K562 (cell line): ENCODE results near the gene COX20. TPM values are rescaled to one million over a fixed set of nuclear protein-coding genes. Genes with fewer than 3 reads are reported as not detected.

ENCODE experiments used
- ARNT ChIP-seq, 2 experiments: fragments of 450-650 bp; IDR thresholded peaks; 2 replicates each; pipeline ENCODE4 v1.6.1; 2016; ENCODE audit warnings: mild to moderate bottlenecking in 1 of 2
- ATF4 ChIP-seq: fragments of 450-650 bp; formaldehyde crosslinking; IDR thresholded peaks from 2 replicates; pipeline ENCODE4 v1.4.0; 2022; ENCODE audit warnings: mild to moderate bottlenecking, moderate library complexity
- BCL6 ChIP-seq: fragments of 250-450 bp; sonication (Bioruptor Pico); IDR thresholded peaks from 2 replicates; pipeline ENCODE4 v1.4.0; 2020
- C11orf30 ChIP-seq: fragments of 450-650 bp; IDR thresholded peaks from 2 replicates; pipeline ENCODE4 v1.6.1; 2016; ENCODE audit warnings: low read depth, mild to moderate bottlenecking
- CGGBP1 ChIP-seq: fragments of 250-450 bp; sonication (Bioruptor Pico); IDR thresholded peaks from 2 replicates; pipeline ENCODE4 v1.9.0; 2021; ENCODE audit warnings: mild to moderate bottlenecking
- ELF1 ChIP-seq: fragments of 200-800 bp; sonication (Bioruptor generic); IDR thresholded peaks from 2 replicates; pipeline ENCODE4 v1.6.1; 2016; ENCODE audit warnings: missing genetic modification characterization, missing compliant biosample characterization
- GTF2F1 ChIP-seq: IDR thresholded peaks from 2 replicates; pipeline ENCODE4 v1.6.1; 2011; ENCODE audit warnings: low read depth, low read length, improper control_type of control experiment
- HES1 ChIP-seq: fragments of 450-650 bp; IDR thresholded peaks from 2 replicates; pipeline ENCODE4 v1.6.1; 2016; ENCODE audit warnings: low read depth, mild to moderate bottlenecking, moderate library complexity
- LCOR ChIP-seq: sonication (generic); formaldehyde crosslinking; IDR thresholded peaks from 2 replicates; pipeline ENCODE4 v1.8.0; 2022; ENCODE audit warnings: mild to moderate bottlenecking, missing genetic modification reagents
- MITF ChIP-seq: IDR thresholded peaks from 2 replicates; pipeline ENCODE4 v1.6.1; 2014; ENCODE audit warnings: antibody characterized with exemption
- POLR2B ChIP-seq: fragments of 450-650 bp; IDR thresholded peaks from 2 replicates; pipeline ENCODE4 v1.6.1; 2018; ENCODE audit warnings: low read depth; ENCODE audit not compliant: partially characterized antibody
- THRB ChIP-seq: fragments of 450-650 bp; formaldehyde crosslinking; conservative IDR thresholded peaks from 2 replicates; pipeline ENCODE4 v1.4.0; 2022; ENCODE audit warnings: mild to moderate bottlenecking, missing genetic modification characterization
- USF1 ChIP-seq: sonication (generic); formaldehyde crosslinking; IDR thresholded peaks from 2 replicates; pipeline ENCODE4 v1.9.0; 2022; ENCODE audit warnings: mild to moderate bottlenecking, missing genetic modification reagents
- YY1 ChIP-seq, 3 experiments: IDR thresholded peaks; 2 replicates each; pipeline ENCODE4 v1.6.1; 2011; ENCODE audit warnings: low read length in 2 of 3, mild to moderate bottlenecking in 2 of 3, moderate library complexity in 2 of 3, borderline replicate concordance in 1 of 3, control low read depth in 1 of 3, low read depth in 1 of 3; ENCODE audit not compliant: insufficient read depth in 3 of 3, insufficient replicate concordance in 2 of 3, control insufficient read depth in 1 of 3, insufficient read length in 1 of 3; ENCODE audit errors: extremely low read depth in 1 of 3
- ZNF165 ChIP-seq: fragments of 250-450 bp; sonication (Bioruptor Pico); IDR thresholded peaks from 2 replicates; pipeline ENCODE4 v1.4.0; 2020; ENCODE audit warnings: borderline replicate concordance
- ZNF197 ChIP-seq: fragments of 200-800 bp; sonication (Bioruptor generic); IDR thresholded peaks from 2 replicates; pipeline ENCODE4 v1.6.1; 2016; ENCODE audit warnings: low read depth, missing genetic modification characterization, missing compliant biosample characterization
- ZNF23 ChIP-seq: fragments of 250-450 bp; sonication (Bioruptor Pico); IDR thresholded peaks from 2 replicates; pipeline ENCODE4 v1.4.0; 2020; ENCODE audit warnings: mild to moderate bottlenecking
- ZNF280B ChIP-seq: fragments of 250-450 bp; sonication (Bioruptor Pico); IDR thresholded peaks from 2 replicates; pipeline ENCODE4 v1.5.1; 2021; ENCODE audit warnings: mild to moderate bottlenecking
- polyA plus RNA-seq, 8 experiments: library from polyadenylated mRNA; depleted of rRNA in 4 of 8; stranded (reverse) in 5 of 8; unstranded in 3 of 8; fragments of >200 nt; fragmentation: Nextera tagmentation in 2 of 8; fragmentation: Illumina TruSeq in 1 of 8; extraction: Ambion mirVana in 2 of 8; extraction: Trizol in 1 of 8; gene quantifications; 2 replicates each; pipeline versions ENCODE4 v1.2.1 to v1.2.3, GENCODE V29; 2011 to 2014; ENCODE audit warnings: inconsistent platforms in 1 of 8, missing spikeins in 1 of 8
- total RNA-seq, 7 experiments: library from RNA; depleted of rRNA in 6 of 7; stranded (reverse); fragments of >200 nt in 6 of 7; fragmentation: Illumina TruSeq in 2 of 7; extraction: Trizol in 2 of 7; gene quantifications; 2 replicates each; pipeline versions ENCODE4 v1.2.1 to v1.2.3, GENCODE V29; 2011 to 2021; ENCODE audit warnings: low replicate concordance in 1 of 7

The COX20 gene
- total and polyA plus RNA-seq, 9 of the 15 experiments (the other 6 are each of a cell fraction or from before 2014, with no cell fraction given), result 41.5 to 192 (median 84.3) TPM

GRCh38 chr1:244835276-244836134, at the start of gene COX20 (continued):
- peak; percentile 89 for TF ChIP-seq POLR2B
- TF ChIP-seq HES1, result peak; percentile 42; the same call in 1 of the 2 replicates
- TF ChIP-seq ZNF280B (CRISPR knock-in tag), result 0 out of 2 replicates have a peak, but pooled peaks have one; percentile 39
- TF ChIP-seq YY1 (IDR thresholded peaks at IDR 0.05; ENCODE audit: borderline replicate concordance in 1 of 3, control insufficient read depth in 1 of 3, extremely low read depth in 1 of 3, insufficient read depth in 3 of 3, insufficient read length in 1 of 3, insufficient replicate concordance in 2 of 3, low read depth in 1 of 3, low read length in 2 of 3), result peak; percentile 69 to 95 (median 90)
- peak; percentile 57; the same call in 1 of the 2 replicates for TF ChIP-seq ZNF165 (CRISPR knock-in tag)
- TF ChIP-seq ZNF23 (CRISPR knock-in tag), result 0 out of 2 replicates have a peak, but pooled peaks have one; percentile 33
- TF ChIP-seq BCL6, result 0 out of 2 replicates have a peak, but pooled peaks have one; percentile 13
- TF ChIP-seq MITF, result peak; percentile 84
- TF ChIP-seq CGGBP1 (CRISPR knock-in tag), result peak; percentile 88
- peak; percentile 93 for TF ChIP-seq ZNF197 (CRISPR knock-in tag)
- peak in 1 of 2 experiments; percentile 42; a peak in 2 of 4 replicates for TF ChIP-seq ARNT (IDR thresholded peaks at IDR 0.05)
- TF ChIP-seq LCOR (CRISPR knock-in tag), result peak; percentile 42; the same call in 1 of the 2 replicates
- TF ChIP-seq ATF4 (CRISPR knock-in tag), result peak; percentile 41
- peak; percentile 40; the same call in 1 of the 2 replicates for TF ChIP-seq USF1 (CRISPR knock-in tag)
- TF ChIP-seq GTF2F1, result 0 out of 2 replicates have a peak, but pooled peaks have one; percentile 23
- TF ChIP-seq THRB (CRISPR knock-in tag), result peak; percentile 79
- TF ChIP-seq ELF1 (tag), result peak; percentile 83
- no peak for TF ChIP-seq C11orf30
